Keratinocyte (primary cell): ENCODE measurements around the gene NEK9. TPM values are rescaled to one million over a fixed set of nuclear protein-coding genes. Genes with fewer than 3 reads are reported as not detected.

Source experiments
- DNase-seq: peaks from one replicate; pipeline ENCODE4 v3.0.0-alpha.2; 2011; ENCODE audit warnings: low read depth, missing footprints, low spot score
- FAIRE-seq: peaks from 2 replicates; lab custom pipeline; 2011; peaks lifted over from hg19 to GRCh38; lab: Jason Lieb, UNC
- H2AFZ ChIP-seq: 2 replicates; pipeline ENCODE4 v1.6.0; 2012; ENCODE audit warnings: low read length, control low read depth, inconsistent platforms; ENCODE audit not compliant: control insufficient read depth
- H3K27ac ChIP-seq: 2 replicates; pipeline ENCODE4 v1.5.1; 2011; ENCODE audit warnings: low read length; ENCODE audit not compliant: control insufficient read depth, insufficient read depth
- H3K27me3 ChIP-seq: 3 replicates; pipeline ENCODE4 v1.6.0; 2011; ENCODE audit warnings: low read length; ENCODE audit not compliant: control insufficient read depth, insufficient read depth; ENCODE audit errors: extremely low read depth
- H3K36me3 ChIP-seq, 2 experiments: 2 replicates in 1 of 2; 3 replicates in 1 of 2; pipeline ENCODE4 v1.5.1; 2011; ENCODE audit warnings: low read length in 2 of 2, mild to moderate bottlenecking in 1 of 2; ENCODE audit not compliant: control insufficient read depth in 2 of 2, insufficient read depth in 2 of 2; ENCODE audit errors: extremely low read depth in 1 of 2
- H3K4me1 ChIP-seq: 3 replicates; pipeline ENCODE4 v1.5.1; 2011; ENCODE audit warnings: low read length; ENCODE audit not compliant: control insufficient read depth, insufficient read depth; ENCODE audit errors: extremely low read depth
- H3K4me2 ChIP-seq: 3 replicates; pipeline ENCODE4 v1.6.0; 2011; ENCODE audit warnings: low read depth, low read length; ENCODE audit not compliant: control insufficient read depth, insufficient read depth; ENCODE audit errors: extremely low read depth
- H3K4me3 ChIP-seq, 3 experiments: fragments of 200-600 bp in 1 of 3; sonication (generic) in 1 of 3; 2 replicates in 2 of 3; 3 replicates in 1 of 3; pipeline ENCODE4 v1.5.1; 2011 to 2016; ENCODE audit warnings: low read length in 3 of 3, mild to moderate bottlenecking in 3 of 3, control low read depth in 2 of 3, inconsistent platforms in 1 of 3, low read depth in 1 of 3, mixed read lengths in 1 of 3, mixed run types in 1 of 3, moderate library complexity in 1 of 3; ENCODE audit not compliant: control insufficient read depth in 2 of 3, insufficient read depth in 2 of 3; ENCODE audit errors: extremely low read depth in 1 of 3
- H3K79me2 ChIP-seq: 2 replicates; pipeline ENCODE4 v1.6.0; 2012; ENCODE audit warnings: low read length; ENCODE audit not compliant: control insufficient read depth, insufficient read depth
- H3K9ac ChIP-seq: 3 replicates; pipeline ENCODE4 v1.6.0; 2011; ENCODE audit warnings: low read length; ENCODE audit not compliant: control insufficient read depth, insufficient read depth; ENCODE audit errors: extremely low read depth
- H3K9me1 ChIP-seq: 3 replicates; pipeline ENCODE4 v1.6.0; 2011; ENCODE audit warnings: low read length; ENCODE audit not compliant: control insufficient read depth, insufficient read depth; ENCODE audit errors: extremely low read depth
- H3K9me3 ChIP-seq: 2 replicates; pipeline ENCODE4 v1.5.1; 2012; ENCODE audit warnings: low read depth, low read length; ENCODE audit not compliant: control insufficient read depth
- H4K20me1 ChIP-seq: 3 replicates; pipeline ENCODE4 v1.6.0; 2011; ENCODE audit warnings: low read length; ENCODE audit not compliant: control insufficient read depth, insufficient read depth; ENCODE audit errors: extremely low read depth
- CTCF ChIP-seq, 3 experiments: IDR thresholded peaks in 1 of 3; conservative IDR thresholded peaks in 1 of 3; optimal IDR thresholded peaks in 1 of 3; 2 replicates in 2 of 3; 3 replicates in 1 of 3; pipeline versions ENCODE3 to v1.5.1; 2011; ENCODE audit warnings: low read length in 3 of 3, mild to moderate bottlenecking in 3 of 3, moderate library complexity in 2 of 3, control low read depth in 1 of 3, inconsistent platforms in 1 of 3; ENCODE audit not compliant: insufficient read depth in 2 of 3; ENCODE audit errors: extremely low read depth in 1 of 3
- EZH2 ChIP-seq: IDR thresholded peaks from one replicate; pipeline ENCODE4 v1.6.1; 2012; ENCODE audit warnings: inconsistent platforms, mild to moderate bottlenecking, low read length, moderate library complexity
- dilution Hi-C: fragments of 300-500 bp; cut with MboI; formaldehyde crosslinking; loops from one replicate; pipeline ENCODE4 v1.7.0; 2020; ENCODE audit warnings: low sequenced_read_pairs; ENCODE audit not compliant: extremely low pct_ligation_motif_present
- polyA plus RNA-seq, 5 experiments: library from polyadenylated mRNA; depleted of rRNA in 3 of 5; stranded (reverse) in 3 of 5; stranded (forward) in 1 of 5; unstranded in 1 of 5; fragments of >200 nt; gene quantifications; 1 replicate in 1 of 5; 2 replicates in 3 of 5; 3 replicates in 1 of 5; pipeline versions ENCODE4 v1.2.1 to v1.2.3, GENCODE V29; 2011 to 2012; ENCODE audit warnings: missing spikeins in 2 of 5, low read depth in 1 of 5, low replicate concordance in 1 of 5

The NEK9 gene
- polyA plus RNA-seq, 1 donor (not counting 4 experiments of a cell fraction or from before 2014, with no cell fraction given) = 43.7 TPM

- H3K9ac ChIP-seq = no peak overlapping the region
- peaks cover 4% of the 10 kb centered on the region for H3K79me2 ChIP-seq
- peaks cover 0 to 4% of the 10 kb centered on the region in 2 experiments for H3K36me3 ChIP-seq
- peaks cover 18% of the 10 kb centered on the region for H3K4me1 ChIP-seq
- no peak overlapping the region for H2AFZ ChIP-seq
- no peaks in the 10 kb centered on the region for H3K9me1 ChIP-seq
- no peak for TF ChIP-seq EZH2
- no peak for TF ChIP-seq CTCF (optimal IDR thresholded peaks at IDR 0.05 in 1 of 3, IDR thresholded peaks at IDR 0.05 in 1 of 3, conservative IDR thresholded peaks at IDR 0.05 in 1 of 3; ENCODE audit: extremely low read depth in 1 of 3, insufficient read depth in 2 of 3, low read length in 3 of 3)
- H3K27ac ChIP-seq = no peak overlapping the region
- no peak overlapping the region for H3K4me3 ChIP-seq
- dilution Hi-C loops = no loop called here
- DNase-seq = no peak
- H4K20me1 ChIP-seq = no peaks in the 10 kb centered on the region
- no peaks in the 10 kb centered on the region for H3K27me3 ChIP-seq
- H3K4me2 ChIP-seq = no peak overlapping the region
- no peaks in the 10 kb centered on the region for H3K9me3 ChIP-seq
- FAIRE-seq = no peak
These were observed 67.2 kb downstream of the NEK9 start for GRCh38 chr14:75059642-75060041.

GRCh38 chr14:75054421-75054820 lies 72.4 kb downstream of the NEK9 start:
- Histone ChIP-seq H2AFZ (no peak overlapping the region), H3K79me2 (peaks cover 2% of the 10 kb centered on the region), H3K27me3 (no peaks in the 10 kb centered on the region), H3K4me1 (peaks cover 23% of the 10 kb centered on the region), H4K20me1 (no peaks in the 10 kb centered on the region), H3K9me1 (no peaks in the 10 kb centered on the region), H3K4me2 (no peak overlapping the region), H3K9ac (no peak overlapping the region), H3K4me3 (no peak overlapping the region), H3K27ac (no peak overlapping the region), H3K36me3 (peaks cover under 1 to 3% of the 10 kb centered on the region in 2 experiments), H3K9me3 (no peaks in the 10 kb centered on the region)
- dilution Hi-C loops = no loop called here
- DNase-seq (no peak), FAIRE-seq (no peak)
- no peak for TF ChIP-seq EZH2
- no peak for TF ChIP-seq CTCF (optimal IDR thresholded peaks at IDR 0.05 in 1 of 3, IDR thresholded peaks at IDR 0.05 in 1 of 3, conservative IDR thresholded peaks at IDR 0.05 in 1 of 3; ENCODE audit: extremely low read depth in 1 of 3, insufficient read depth in 2 of 3, low read length in 3 of 3)
